ENCODE measurements around the gene HRCT1.

The HRCT1 gene

GRCh38 chr9:35945341-35946018 is 39.5 kb downstream of the HRCT1 start:
- peak; percentile 76 for DNase-seq

- no peak for DNase-seq
Measured at GRCh38 chr9:35948451-35948850, 42.4 kb downstream of the HRCT1 start.

DNA sequence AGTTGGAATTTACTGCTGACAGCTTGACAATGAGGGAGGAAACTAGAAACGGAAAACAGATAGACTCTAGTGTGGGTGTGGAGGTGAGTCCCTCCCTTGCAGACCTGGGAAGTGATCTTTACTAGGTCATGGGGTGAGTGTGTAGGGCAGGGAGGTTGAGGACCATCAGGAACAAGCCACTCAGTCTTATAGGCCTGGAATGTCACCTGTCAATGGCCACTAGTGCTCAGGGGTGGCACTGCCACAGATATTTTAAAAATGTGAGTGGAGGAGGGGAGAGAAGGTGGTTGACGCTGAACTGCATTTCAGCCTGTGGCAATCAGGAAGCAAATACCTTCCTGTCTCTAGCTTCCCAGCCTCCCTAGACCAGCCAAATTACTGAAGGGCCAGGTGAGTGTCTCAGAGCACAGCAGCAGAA is 42.9 kb downstream of the HRCT1 start:
- DNase-seq = no peak

DNA sequence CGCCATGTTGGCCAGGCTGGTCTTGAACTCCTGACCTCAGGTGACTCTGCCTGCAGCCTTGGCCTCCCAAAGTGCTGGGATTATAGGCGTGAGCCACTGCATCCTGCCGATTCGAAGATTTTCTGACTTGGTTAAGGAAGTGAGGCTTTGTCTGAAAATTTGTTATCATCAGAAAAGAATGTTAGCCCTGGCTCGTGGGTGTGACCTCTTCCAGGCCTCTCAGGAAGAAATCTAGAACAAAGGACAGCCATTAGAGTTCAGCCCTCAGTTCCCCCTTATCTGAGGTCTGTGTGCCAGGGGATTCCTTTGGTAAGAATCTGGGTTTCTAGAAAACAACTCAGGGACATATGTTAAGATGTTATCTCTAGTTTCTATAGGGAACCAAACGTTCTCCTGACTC is 45.7 kb downstream of the HRCT1 start:
- no peak for DNase-seq

- no peak for DNase-seq
Measured at GRCh38 chr9:35952526-35953191, 46.7 kb downstream of the HRCT1 start.

- DNase-seq = peak; percentile 49
Measured at GRCh38 chr9:35954942-35955546, 49.0 kb downstream of the HRCT1 start.

DNA sequence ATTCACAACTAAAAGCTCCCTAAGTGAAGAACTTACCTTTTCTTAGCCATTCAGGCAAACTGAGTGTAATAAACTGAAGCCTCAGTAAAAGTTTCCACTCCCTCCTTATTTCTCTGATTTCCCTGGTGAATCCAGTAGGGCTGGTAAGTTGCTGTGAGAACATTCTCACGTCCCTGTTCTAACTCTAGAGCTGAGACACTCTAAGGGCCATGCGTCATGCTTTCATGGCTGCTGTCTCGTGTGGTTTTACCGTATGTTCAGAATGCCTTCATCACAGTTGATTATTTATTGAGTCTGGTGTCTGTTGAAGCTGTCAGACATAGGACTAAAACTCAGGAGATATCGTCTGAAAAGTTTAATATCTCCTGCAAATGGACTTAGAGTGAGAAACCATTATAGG is 50.6 kb downstream of the HRCT1 start:
- no peak for DNase-seq
